Adrenal gland (tissue), 5 donors: ENCODE data around the gene SLC5A5.

Experiments used
- POLR2A ChIP-seq, 2 donors: fragments of 450-650 bp; IDR thresholded peaks; one replicate each; pipeline ENCODE4 v1.6.1; 2017; ENCODE audit warnings: antibody characterized with exemption in 2 of 2, mild to moderate bottlenecking in 2 of 2, moderate library complexity in 1 of 2
- TF ChIP-seq, protein P1 (sequence below), 6 experiments: fragments of 450-650 bp in 4 of 6; fragments of 200-600 bp in 2 of 6; sonication (generic) in 1 of 6; IDR thresholded peaks; 1 replicate in 5 of 6; 2 replicates in 1 of 6; pipeline versions ENCODE4 v1.5.1 to v1.8.0; 2016 to 2021; ENCODE audit warnings: antibody characterized with exemption in 6 of 6, mild to moderate bottlenecking in 2 of 6, moderate library complexity in 1 of 6
- donor health status: DM: no; HTN: no; CAD: no.

GRCh38 chr19:17908244-17908643 is 36.5 kb downstream of the SLC5A5 start:
- TF ChIP-seq, protein P1, sequence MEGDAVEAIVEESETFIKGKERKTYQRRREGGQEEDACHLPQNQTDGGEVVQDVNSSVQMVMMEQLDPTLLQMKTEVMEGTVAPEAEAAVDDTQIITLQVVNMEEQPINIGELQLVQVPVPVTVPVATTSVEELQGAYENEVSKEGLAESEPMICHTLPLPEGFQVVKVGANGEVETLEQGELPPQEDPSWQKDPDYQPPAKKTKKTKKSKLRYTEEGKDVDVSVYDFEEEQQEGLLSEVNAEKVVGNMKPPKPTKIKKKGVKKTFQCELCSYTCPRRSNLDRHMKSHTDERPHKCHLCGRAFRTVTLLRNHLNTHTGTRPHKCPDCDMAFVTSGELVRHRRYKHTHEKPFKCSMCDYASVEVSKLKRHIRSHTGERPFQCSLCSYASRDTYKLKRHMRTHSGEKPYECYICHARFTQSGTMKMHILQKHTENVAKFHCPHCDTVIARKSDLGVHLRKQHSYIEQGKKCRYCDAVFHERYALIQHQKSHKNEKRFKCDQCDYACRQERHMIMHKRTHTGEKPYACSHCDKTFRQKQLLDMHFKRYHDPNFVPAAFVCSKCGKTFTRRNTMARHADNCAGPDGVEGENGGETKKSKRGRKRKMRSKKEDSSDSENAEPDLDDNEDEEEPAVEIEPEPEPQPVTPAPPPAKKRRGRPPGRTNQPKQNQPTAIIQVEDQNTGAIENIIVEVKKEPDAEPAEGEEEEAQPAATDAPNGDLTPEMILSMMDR (IDR thresholded peaks at IDR 0.05) = no peak
- no peak for TF ChIP-seq POLR2A (IDR thresholded peaks at IDR 0.05)
